Body of pancreas (tissue), 4 donors: ENCODE data around the gene NRP1. TPM values are rescaled to one million over a fixed set of nuclear protein-coding genes. Genes with fewer than 3 reads are reported as not detected.

Source experiments
- ATAC-seq: fragments of 150-250 bp; one replicate; pipeline ENCODE4 v1.9.1; 2016
- DNase-seq, 4 donors: peaks; one replicate each; pipeline ENCODE4 v3.0.0-alpha.2; 2019
- H3K27ac ChIP-seq, 4 donors: fragments of 200-600 bp; sonication (generic); 1 replicate in 3 of 4; 2 replicates in 1 of 4; pipeline versions ENCODE4 v1.5.1 to v1.6.1; 2016 to 2019; ENCODE audit warnings: mild to moderate bottlenecking in 1 of 4, mixed read lengths in 1 of 4, moderate library complexity in 1 of 4
- H3K27me3 ChIP-seq, 2 donors: fragments of 200-600 bp; sonication (generic); one replicate each; pipeline ENCODE4 v1.6.0; 2016; ENCODE audit warnings: mild to moderate bottlenecking in 1 of 2
- H3K36me3 ChIP-seq, 2 donors: fragments of 200-600 bp; sonication (generic); replicated peaks in 1 of 2; 2 replicates each; pipeline ENCODE4 v1.5.1; 2016; ENCODE audit warnings: low read depth in 2 of 2; ENCODE audit not compliant: insufficient read depth in 1 of 2
- H3K4me1 ChIP-seq: fragments of 200-600 bp; sonication (generic); one replicate; pipeline ENCODE4 v1.6.0; 2016
- H3K4me3 ChIP-seq, 2 donors: fragments of 200-600 bp; sonication (generic); 1 replicate in 1 of 2; 2 replicates in 1 of 2; pipeline ENCODE4 v1.5.1; 2016 to 2019
- H3K9me3 ChIP-seq, 3 donors: fragments of 200-600 bp; sonication (generic); 1 replicate in 2 of 3; 2 replicates in 1 of 3; pipeline ENCODE4 v1.5.1; 2016
- POLR2A ChIP-seq, 3 donors: fragments of 450-650 bp; IDR thresholded peaks; one replicate each; pipeline ENCODE4 v1.6.1; 2016; ENCODE audit warnings: antibody characterized with exemption in 3 of 3, mild to moderate bottlenecking in 2 of 3
- WGBS, 2 donors: methylation state at CpG; one replicate each; pipeline ENCODE4 v1.1.5; 2017; 5-methylcytosine and 5-hydroxymethylcytosine counted together
- intact Hi-C: fragments of 100-400 bp; cut with DNase I; formaldehyde crosslinking; loops from one replicate; pipeline ENCODE4 v1.15.1; 2023
- total RNA-seq, 2 donors: library from RNA; depleted of rRNA; stranded (reverse); fragments of >200 nt; gene quantifications; one replicate each; pipeline ENCODE4 v1.1.0, GENCODE V29; 2016
- TF ChIP-seq, protein P1 (sequence below), 7 experiments: fragments of 450-650 bp in 4 of 7; fragments of 200-600 bp in 3 of 7; sonication (generic) in 3 of 7; IDR thresholded peaks; one replicate each; pipeline ENCODE4 v1.5.1; 2016 to 2019; ENCODE audit warnings: antibody characterized with exemption in 7 of 7

Gene NRP1
- total RNA-seq, 2 donors from 2014 or later: 37.6 to 62.6 TPM

GRCh38 chr10:33370434-33370930 lies 36.0 kb upstream of the NRP1 start:
- Histone ChIP-seq H3K36me3 (no peaks in the 10 kb centered on the region), H3K4me1 (no peaks in the 10 kb centered on the region), H3K9me3 (peaks cover 0 to 4% (median 0%) of the 10 kb centered on the region in 3 donors), H3K27ac (no peak overlapping the region), H3K4me3 (no peak overlapping the region), H3K27me3 (no peaks in the 10 kb centered on the region)
- no peak for DNase-seq
- 84 to 90% methylated on average over 2 of the region's 2 CpGs for WGBS, 2 donors
- ATAC-seq: no peak
- intact Hi-C loops: no loop called here
- TF ChIP-seq, protein P1, sequence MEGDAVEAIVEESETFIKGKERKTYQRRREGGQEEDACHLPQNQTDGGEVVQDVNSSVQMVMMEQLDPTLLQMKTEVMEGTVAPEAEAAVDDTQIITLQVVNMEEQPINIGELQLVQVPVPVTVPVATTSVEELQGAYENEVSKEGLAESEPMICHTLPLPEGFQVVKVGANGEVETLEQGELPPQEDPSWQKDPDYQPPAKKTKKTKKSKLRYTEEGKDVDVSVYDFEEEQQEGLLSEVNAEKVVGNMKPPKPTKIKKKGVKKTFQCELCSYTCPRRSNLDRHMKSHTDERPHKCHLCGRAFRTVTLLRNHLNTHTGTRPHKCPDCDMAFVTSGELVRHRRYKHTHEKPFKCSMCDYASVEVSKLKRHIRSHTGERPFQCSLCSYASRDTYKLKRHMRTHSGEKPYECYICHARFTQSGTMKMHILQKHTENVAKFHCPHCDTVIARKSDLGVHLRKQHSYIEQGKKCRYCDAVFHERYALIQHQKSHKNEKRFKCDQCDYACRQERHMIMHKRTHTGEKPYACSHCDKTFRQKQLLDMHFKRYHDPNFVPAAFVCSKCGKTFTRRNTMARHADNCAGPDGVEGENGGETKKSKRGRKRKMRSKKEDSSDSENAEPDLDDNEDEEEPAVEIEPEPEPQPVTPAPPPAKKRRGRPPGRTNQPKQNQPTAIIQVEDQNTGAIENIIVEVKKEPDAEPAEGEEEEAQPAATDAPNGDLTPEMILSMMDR (IDR thresholded peaks at IDR 0.05): no peak
- TF ChIP-seq POLR2A (IDR thresholded peaks at IDR 0.05): no peak

DNA sequence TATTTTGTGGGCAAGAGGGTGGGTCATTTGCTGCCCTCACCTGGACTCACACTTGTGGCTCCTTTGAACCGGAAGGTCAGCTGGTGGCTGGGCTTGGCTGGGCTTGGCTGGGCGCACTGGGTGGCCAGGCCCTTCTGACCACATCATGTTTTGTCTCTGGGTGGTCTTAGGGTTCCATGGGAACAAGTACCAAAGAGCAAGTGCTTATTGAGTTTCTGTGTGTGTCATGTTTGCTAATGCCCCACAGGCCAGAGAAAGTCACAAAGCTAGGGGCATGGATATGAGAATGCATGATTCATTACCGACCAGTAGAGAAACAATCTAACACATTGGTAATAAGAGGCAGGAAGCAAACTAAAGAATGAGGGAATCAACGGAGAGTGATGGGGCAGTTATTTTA lies 33.6 kb upstream of the NRP1 start:
- DNase-seq: no peak
- H3K27me3 ChIP-seq: no peaks in the 10 kb centered on the region
- no peak overlapping the region for H3K27ac ChIP-seq
- intact Hi-C loops: no loop called here
- TF ChIP-seq POLR2A (IDR thresholded peaks at IDR 0.05): no peak
- TF ChIP-seq, protein P1 (IDR thresholded peaks at IDR 0.05): no peak
- H3K4me1 ChIP-seq: no peaks in the 10 kb centered on the region
- no peak for ATAC-seq
- no peaks in the 10 kb centered on the region for H3K36me3 ChIP-seq
- H3K9me3 ChIP-seq: peaks cover 0 to 4% (median 0%) of the 10 kb centered on the region in 3 donors
- no peak overlapping the region for H3K4me3 ChIP-seq
- 93 to 98% methylated on average over 4 of the region's 4 CpGs for WGBS, 2 donors

GRCh38 chr10:33365871-33366411 lies 31.5 kb upstream of the NRP1 start:
- peak overlapping the region in 1 of 4 donors; percentile 51 for H3K27ac ChIP-seq
- H3K4me3 ChIP-seq: no peak overlapping the region
- H3K27me3 ChIP-seq: no peaks in the 10 kb centered on the region
- H3K36me3 ChIP-seq: no peaks in the 10 kb centered on the region
- intact Hi-C loops: no loop called here
- ATAC-seq (no peak), DNase-seq (peak in 1 of 4 donors; percentile 28)
- TF ChIP-seq, protein P1 (IDR thresholded peaks at IDR 0.05): no peak
- TF ChIP-seq POLR2A (IDR thresholded peaks at IDR 0.05): no peak
- no peaks in the 10 kb centered on the region for H3K4me1 ChIP-seq
- H3K9me3 ChIP-seq: peaks cover 0 to 4% (median 0%) of the 10 kb centered on the region in 3 donors

DNA sequence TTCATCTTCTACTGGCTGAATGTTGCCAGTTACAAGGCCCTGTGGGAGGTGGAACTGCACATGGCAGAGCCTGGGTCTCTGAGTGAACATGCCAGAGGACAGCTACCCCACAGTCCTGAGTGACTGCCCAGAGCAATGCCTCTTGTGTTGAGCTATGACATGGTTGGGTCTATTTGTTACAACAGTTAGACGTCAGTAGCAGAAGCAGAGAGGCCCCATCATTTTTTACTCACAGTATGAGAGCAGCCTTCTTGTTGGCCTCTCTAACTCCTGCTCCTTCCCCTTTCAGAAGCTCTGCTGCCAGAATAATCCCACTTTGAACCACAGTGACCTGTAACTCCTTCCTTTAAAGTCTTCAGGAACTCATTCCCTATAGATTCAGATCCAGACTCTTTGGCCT lies 30.8 kb upstream of the NRP1 start:
- H3K9me3 ChIP-seq: peaks cover 0 to 4% (median 0%) of the 10 kb centered on the region in 3 donors
- TF ChIP-seq, protein P1 (IDR thresholded peaks at IDR 0.05): no peak
- TF ChIP-seq POLR2A (IDR thresholded peaks at IDR 0.05): no peak
- 69 to 82% methylated on average over 1 of the region's 1 CpG for WGBS, 2 donors
- no peaks in the 10 kb centered on the region for H3K36me3 ChIP-seq
- DNase-seq (no peak), ATAC-seq (no peak)
- intact Hi-C loops: no loop called here
- no peak overlapping the region for H3K4me3 ChIP-seq
- H3K4me1 ChIP-seq: no peaks in the 10 kb centered on the region
- H3K27me3 ChIP-seq: no peaks in the 10 kb centered on the region
- H3K27ac ChIP-seq: peak overlapping the region in 1 of 4 donors; percentile 51

DNA sequence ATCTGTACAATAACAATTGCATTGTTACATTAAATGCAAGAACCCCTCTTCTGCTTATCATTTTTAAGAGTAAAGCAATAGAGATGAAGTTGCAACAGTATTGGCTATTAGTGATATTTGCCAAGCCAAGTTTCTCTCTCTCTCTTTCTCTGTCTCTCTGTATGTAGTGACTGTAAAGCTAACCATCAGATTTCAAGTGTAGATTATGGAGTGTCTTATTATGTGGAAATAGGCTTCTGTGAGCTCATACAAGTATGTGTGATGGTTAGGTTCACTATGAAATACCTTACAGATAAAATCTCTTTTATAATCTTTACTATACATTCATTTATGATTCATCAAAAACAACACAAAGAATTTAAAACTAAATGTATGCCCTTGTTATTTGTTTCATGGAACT lies 28.6 kb upstream of the NRP1 start:
- Histone ChIP-seq H3K4me3 (no peak overlapping the region), H3K27ac (no peak overlapping the region), H3K27me3 (no peaks in the 10 kb centered on the region), H3K4me1 (no peaks in the 10 kb centered on the region), H3K36me3 (no peaks in the 10 kb centered on the region), H3K9me3 (peaks cover 0 to 4% (median 0%) of the 10 kb centered on the region in 3 donors)
- ATAC-seq (no peak), DNase-seq (no peak)
- intact Hi-C loops: no loop called here
- TF ChIP-seq, protein P1 (IDR thresholded peaks at IDR 0.05): no peak
- TF ChIP-seq POLR2A (IDR thresholded peaks at IDR 0.05): no peak
